Fibroblast of skin of left quadriceps (primary cell): ENCODE data around the gene SPATA4.
"Not testable (repeated sequence)": the region's sequence is repeated elsewhere in the genome, so short reads cannot be mapped to it uniquely, and the experiment has no call there.

Experiments used
- DNase-seq, 2 experiments: peaks; one replicate each; pipeline ENCODE4 v3.0.0-alpha.2; 2013; ENCODE audit warnings: low read depth in 2 of 2

Gene SPATA4

GRCh38 chr4:176195184-176195978, at the start of gene SPATA4:
TSS of gene SPATA4 (minus strand) at chr4:176195585. CDS start at chr4:176195562, 23 bp downstream.
- peak; percentile 76 to 77 for DNase-seq

GRCh38 chr4:176242764-176243347, 47.5 kb upstream of the SPATA4 start:
- no peak for DNase-seq

- no peak for DNase-seq
Measured at GRCh38 chr4:176241703-176242102, 46.3 kb upstream of the SPATA4 start.

- DNase-seq, result no peak
Measured at GRCh38 chr4:176238826-176239225, 43.4 kb upstream of the SPATA4 start.

- DNase-seq, result peak; percentile 58 to 59
Measured at GRCh38 chr4:176238157-176238610, 42.8 kb upstream of the SPATA4 start.

- DNase-seq, result no peak
Measured at GRCh38 chr4:176236946-176237345, 41.6 kb upstream of the SPATA4 start.

GRCh38 chr4:176230836-176231235, 35.5 kb upstream of the SPATA4 start:
- no peak for DNase-seq

GRCh38 chr4:176229645-176230044, 34.3 kb upstream of the SPATA4 start:
- no peak for DNase-seq

- DNase-seq, result no peak
Measured at GRCh38 chr4:176226736-176227135, 31.4 kb upstream of the SPATA4 start.

- no peak for DNase-seq
Measured at GRCh38 chr4:176223561-176223960, 28.2 kb upstream of the SPATA4 start.

GRCh38 chr4:176222149-176222548, 26.8 kb upstream of the SPATA4 start:
- no peak for DNase-seq

GRCh38 chr4:176217510-176217909, 22.1 kb upstream of the SPATA4 start:
- DNase-seq, result no peak

- DNase-seq, result not testable (repeated sequence)
Measured at GRCh38 chr4:176212351-176212750, 17.0 kb upstream of the SPATA4 start.

- no peak for DNase-seq
Measured at GRCh38 chr4:176210579-176211296, 15.4 kb upstream of the SPATA4 start.

GRCh38 chr4:176210101-176210500, 14.7 kb upstream of the SPATA4 start:
- no peak for DNase-seq

GRCh38 chr4:176209535-176209934, 14.2 kb upstream of the SPATA4 start:
- DNase-seq, result no peak

- no peak for DNase-seq
Measured at GRCh38 chr4:176207839-176208238, 12.5 kb upstream of the SPATA4 start.

GRCh38 chr4:176205299-176205698, 9.9 kb upstream of the SPATA4 start:
- no peak for DNase-seq

- DNase-seq, result no peak
Measured at GRCh38 chr4:176198316-176198903, 3.0 kb upstream of the SPATA4 start.

GRCh38 chr4:176193938-176194337, 1.4 kb downstream of the SPATA4 start:
- peak in 1 of 2 experiments; percentile 31 for DNase-seq

GRCh38 chr4:176193126-176193525, 2.3 kb downstream of the SPATA4 start:
- DNase-seq, result peak in 1 of 2 experiments; percentile 34

GRCh38 chr4:176191974-176192373, 3.4 kb downstream of the SPATA4 start:
- DNase-seq, result peak in 1 of 2 experiments; percentile 25
